A673 (cell line): ENCODE measurements around the gene TRABD.

Experiments used
- CTCF ChIP-seq: fragments of 300-800, 200-600 bp; sonication (generic); conservative IDR thresholded peaks from 2 replicates; pipeline ENCODE4 v1.5.1; 2017; ENCODE audit warnings: low read depth, mild to moderate bottlenecking, antibody characterized with exemption, low read length, moderate library complexity, mixed read lengths
- EZH2 ChIP-seq: fragments of 200-600 bp; sonication (generic); IDR thresholded peaks from 2 replicates; pipeline ENCODE4 v1.6.1; 2017; ENCODE audit warnings: borderline replicate concordance, low read depth, mild to moderate bottlenecking, mixed read lengths, antibody characterized with exemption, low read length; ENCODE audit not compliant: poor library complexity, severe bottlenecking

DNA sequence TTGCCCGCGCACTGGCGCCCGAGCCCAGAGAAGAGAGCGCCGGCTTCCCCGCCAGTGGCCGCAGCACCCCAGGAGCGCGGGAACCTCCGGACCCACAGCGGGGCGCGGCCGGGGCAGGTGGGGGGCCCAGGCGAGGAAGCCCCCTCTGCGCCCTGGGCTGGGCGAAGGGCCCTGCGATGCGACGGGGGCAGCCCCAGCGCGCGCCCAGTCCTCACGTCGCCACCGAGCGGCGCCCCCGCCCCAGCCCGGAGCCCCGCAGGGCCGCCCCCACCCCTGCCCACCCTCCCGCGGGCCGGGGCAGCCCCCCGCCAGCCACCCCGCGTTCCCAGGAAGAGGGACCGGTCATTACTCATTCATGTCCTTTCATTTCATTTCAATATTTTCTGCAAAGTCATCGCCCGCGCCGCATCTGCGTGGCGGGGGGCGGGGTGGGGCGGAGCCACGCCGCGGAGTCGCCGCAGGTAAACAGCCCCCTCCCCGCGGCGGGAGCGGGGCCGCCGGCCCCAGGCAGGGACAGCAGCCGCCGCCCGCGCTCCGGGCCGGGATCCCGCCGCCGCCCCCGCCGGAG is 15.9 kb upstream of the TRABD start:
- TF ChIP-seq EZH2 (no peak), CTCF (no peak)
